GM18520 (cell line): ENCODE measurements around the gene SOX11.

ENCODE experiments used
- ATAC-seq: cut with Tn5 transposase; IDR thresholded peaks from one replicate; pipeline ENCODE4 v1.9.1; 2021; ENCODE audit not compliant: unreplicated experiment

SOX11 gene

DNA sequence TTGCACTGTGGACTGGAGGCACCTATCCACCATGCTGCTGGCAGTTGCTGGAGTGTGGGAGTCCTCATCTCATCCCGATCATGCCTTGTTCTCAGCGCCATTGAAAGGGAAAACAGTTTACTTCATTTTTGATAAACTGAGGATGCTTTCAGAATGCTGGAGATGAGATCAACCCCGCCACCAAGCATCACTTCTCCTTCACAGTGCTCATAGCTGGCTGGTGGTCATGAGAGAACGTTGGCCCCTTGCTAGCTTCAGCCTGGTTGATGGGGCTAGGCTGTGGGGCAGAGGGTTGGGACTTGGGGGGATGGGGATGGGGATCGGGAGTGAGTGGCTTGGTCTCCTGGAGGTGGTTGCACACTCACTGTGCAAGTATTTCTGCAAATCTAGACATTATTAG lies 30.1 kb downstream of the SOX11 start:
- ATAC-seq: no peak

DNA sequence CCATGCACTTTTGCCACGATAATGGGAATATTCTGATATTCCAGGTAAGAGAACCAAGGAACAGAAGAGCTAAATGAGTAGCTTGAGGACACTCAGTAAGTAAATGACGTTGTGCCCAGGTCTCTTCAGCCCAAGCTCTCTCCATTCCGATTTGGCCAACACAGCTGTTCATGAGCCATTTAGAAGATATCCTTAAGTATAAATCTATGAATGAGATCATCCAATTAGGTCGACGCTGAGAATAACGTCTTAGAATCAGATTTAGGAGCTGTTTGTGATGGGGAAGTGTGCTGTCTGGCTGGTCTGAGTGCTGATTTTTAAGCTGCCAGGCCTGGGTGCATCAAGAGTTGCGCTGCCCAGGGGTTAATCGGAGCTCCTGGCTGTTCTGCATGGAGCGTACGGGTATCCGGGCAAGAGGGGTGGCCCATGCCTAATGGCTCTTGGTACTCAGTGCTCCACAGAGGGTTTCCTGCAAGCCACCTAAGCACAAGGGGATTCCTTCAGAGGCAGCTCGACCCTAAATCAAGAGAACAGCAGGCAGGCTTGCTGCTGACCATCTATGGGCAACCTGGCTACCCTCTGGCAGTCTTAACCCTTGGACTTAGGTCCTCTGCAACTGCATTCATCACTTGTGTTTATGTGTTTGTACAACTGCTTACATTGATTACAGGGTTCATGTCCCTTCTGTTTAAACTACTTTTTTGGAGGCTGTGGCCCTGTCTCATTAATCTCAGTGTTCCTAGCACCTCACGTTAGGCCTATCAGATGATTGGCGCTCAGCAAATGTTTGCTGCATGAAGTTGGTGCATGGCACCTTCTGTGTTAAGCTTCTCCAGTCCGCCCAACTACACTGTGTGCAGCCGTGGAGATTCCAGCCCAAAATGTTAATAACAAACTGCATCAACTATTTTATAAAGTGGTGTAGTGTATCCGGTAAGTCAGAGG lies 31.9 kb downstream of the SOX11 start:
- no peak for ATAC-seq

DNA sequence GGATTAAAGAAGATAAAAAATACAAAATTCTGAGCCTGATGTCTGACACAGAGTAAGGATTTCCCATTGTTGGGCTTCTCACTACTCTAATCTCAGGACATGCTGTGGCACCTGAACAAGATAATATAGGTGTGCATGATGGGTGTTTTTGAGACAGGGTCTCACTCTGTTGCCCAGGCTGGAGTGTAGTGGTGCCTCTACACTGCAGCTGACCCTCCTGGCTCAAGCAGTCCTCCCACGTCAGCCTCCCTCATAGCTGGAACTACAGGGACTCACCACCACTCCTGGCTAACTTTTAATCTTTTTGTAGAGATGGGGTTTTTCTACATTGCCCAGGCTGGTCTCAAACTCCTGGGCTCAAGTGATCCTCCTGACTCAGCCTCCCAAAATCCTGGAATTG lies 32.9 kb downstream of the SOX11 start:
- no peak for ATAC-seq

DNA sequence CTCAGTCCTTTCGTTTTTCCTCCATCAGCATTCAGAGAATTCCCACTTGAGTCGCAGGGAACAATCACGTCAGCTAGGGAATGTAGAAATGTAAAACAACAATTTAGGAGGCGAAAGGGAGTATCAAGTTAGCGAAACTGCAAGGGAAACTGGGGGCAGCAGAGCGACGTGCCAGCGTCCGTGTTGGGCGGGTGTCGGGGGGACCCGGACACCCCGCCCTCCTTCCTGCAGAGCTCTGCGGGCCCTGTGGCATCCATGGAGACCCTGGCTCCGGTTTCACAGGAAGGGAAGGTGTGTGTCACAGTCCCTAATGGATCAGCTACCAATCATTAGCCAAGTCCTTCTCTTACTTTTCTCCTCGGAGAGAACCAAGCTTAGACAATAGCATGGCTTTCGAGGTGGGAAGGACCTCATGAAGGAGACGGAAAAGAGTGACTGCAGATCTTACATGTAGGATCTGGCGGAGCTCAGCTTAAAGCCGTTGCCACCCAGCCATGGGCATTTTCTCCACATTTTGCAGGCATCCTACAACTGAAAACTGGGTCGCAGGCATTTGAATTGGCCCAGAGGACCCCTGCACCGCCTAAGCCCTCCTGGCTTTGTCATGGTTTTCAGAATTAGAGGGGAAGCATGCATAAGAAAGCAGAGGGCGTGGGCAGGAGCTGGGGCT lies 33.7 kb downstream of the SOX11 start:
- no peak for ATAC-seq

DNA sequence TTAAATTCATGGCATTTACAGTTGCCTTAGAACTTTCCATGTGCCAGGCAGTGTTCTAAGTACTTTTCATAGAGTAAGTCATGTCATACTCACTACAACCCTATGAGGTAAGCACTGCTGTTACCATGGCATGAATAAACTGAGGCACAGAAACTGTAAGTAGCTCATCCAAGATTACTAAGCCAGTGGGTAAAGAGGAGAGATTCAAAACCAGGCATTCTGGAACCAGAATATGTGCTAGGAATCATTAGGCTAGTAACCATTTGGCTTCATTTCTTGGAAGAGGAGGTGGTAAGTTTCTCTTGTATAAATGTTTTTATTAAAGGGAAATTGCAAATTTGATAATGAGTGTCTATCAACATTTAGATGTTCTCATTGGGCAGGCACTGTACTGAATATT lies 35.1 kb downstream of the SOX11 start:
- ATAC-seq: no peak

DNA sequence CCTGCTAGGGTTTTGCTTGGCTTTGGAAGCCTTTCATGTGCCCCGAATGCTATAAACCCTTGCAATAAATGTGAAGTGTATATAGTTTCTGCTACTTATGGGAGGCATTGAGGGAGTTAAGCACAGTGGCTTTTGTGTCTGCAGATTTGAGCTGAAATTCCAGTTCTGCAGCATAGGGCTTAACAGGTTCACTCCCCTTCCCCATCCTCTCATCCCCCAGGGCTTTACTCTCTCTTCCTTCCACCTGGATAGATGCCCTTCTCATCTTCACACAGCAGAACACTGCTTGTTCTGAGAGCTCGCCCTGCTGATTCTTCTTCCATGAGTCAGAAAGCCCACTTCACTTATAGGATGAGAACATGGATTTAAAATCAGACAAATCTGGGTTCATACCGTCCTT lies 37.2 kb downstream of the SOX11 start:
- no peak for ATAC-seq

DNA sequence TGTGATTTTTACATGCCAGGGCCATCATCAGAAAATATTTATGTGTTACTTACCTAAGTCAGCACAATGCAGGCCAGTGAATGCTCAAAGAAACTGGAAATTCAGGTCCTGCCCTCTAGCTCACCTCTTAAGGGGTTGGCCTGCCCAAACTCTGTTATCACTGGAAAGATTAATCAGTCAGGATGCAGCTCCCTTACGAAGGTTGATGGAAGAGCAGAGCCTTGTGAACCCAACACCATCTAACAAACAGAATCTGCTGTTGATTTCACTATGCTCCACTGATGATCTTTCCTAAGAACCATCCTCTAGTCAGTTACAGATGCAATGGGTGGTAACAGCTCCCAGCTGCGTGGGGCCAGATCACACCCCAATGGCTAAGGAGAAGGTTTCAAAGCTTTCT lies 38.2 kb downstream of the SOX11 start:
- ATAC-seq: no peak

DNA sequence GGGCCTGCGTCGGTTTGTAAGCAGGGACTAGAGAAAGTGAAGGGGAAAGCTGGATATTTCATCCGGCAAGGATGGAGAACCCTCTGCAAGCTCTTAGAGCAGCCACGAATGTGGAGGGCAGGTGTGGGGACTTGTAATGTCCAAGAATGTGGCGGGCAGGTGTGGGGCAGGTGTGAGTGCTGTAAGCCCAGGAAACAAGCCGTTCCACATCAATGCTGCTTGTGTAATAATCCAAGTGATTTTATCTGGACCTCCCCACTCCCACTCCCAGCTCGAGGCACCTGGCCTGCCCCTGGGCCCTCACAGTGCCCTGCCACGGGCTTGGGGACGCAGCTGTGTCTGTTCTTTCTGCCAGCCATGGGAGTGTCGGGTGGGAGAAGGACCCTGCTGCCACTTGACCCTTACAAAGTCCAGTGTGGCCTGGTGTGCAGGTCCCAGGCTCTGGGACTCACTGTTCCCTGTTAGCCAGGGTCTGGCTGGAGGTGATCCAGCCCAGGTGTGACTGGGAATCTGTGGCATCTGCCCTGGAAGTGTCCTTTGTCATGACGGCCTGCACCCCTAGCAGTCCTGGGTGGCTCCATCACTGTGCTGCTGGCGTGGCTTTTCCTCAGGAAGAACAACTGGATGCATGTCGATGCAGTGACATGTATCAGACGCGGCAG lies 42.8 kb downstream of the SOX11 start:
- no peak for ATAC-seq

DNA sequence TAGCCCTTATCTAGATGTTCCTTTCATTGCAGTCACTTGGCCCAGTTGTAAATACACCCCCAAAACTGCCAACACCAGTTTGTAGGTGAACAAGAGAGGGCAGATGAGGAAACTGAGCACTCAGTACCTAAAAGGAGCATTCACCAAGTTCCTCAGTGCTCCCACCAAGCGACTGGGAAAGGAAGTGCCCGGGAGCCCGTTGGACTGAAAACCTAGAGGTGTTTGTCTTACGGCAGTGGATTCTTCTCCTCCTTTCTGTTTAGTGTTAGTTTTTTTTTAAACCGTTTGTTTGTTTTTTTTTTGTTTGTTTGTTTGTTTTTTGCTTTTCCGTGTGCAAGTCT lies 43.3 kb downstream of the SOX11 start:
- ATAC-seq: no peak

DNA sequence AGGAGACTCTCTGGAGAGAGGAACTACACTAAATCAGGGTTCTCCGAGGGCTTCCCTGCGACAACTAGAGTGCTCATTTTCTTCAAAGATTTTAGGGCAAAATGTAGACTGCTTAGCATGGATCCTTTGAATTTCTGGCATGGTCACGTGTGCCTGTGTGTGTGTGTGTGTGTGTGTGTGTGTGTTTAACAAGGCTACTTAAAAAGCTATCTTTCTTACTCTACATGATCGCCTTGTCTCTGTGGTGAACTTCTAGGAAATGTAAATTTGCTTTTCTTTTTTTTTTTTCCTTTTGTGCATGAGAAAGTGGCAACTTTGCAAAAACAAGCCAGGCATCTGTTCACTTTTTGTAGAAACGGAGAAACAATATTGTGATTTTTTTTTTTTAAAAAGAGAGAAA lies 43.9 kb downstream of the SOX11 start:
- ATAC-seq: no peak

DNA sequence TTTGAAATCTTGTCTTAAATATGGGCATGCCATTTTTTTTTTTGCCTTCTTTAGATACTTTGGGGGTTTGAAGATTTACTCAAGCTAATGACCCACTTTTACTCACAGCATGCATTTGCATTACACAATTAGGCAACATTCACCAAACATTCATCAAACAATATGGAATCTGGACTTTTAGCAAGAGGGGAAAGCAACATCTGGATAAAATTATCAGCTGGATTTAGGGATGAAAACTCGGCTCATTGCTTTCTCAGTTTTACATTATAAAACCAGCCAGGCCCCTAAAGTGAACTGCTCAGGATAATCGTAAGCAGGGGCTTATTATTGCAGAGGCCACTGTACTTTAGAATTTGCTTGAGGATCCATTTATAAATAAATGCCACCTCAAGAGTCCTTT lies 44.7 kb downstream of the SOX11 start:
- no peak for ATAC-seq

DNA sequence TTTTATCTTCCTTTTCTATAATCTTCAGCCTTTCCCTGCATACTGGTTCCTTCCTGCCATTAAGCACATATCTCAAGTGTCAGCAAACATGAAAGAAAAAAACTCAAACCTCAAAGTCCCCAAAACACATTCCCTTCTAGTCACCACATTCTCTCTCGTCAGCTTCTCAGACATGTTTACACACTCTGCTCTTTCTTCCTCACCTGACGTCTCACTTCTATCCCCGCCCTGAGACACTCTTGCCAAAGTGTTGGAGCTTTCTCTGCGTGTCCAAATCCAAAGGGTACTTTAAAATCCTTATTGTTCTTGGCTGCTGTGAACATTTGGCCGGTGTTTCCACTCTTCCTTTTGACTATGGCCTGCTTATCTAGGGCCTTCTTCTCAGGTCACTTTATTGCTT lies 47.9 kb downstream of the SOX11 start:
- ATAC-seq: no peak

DNA sequence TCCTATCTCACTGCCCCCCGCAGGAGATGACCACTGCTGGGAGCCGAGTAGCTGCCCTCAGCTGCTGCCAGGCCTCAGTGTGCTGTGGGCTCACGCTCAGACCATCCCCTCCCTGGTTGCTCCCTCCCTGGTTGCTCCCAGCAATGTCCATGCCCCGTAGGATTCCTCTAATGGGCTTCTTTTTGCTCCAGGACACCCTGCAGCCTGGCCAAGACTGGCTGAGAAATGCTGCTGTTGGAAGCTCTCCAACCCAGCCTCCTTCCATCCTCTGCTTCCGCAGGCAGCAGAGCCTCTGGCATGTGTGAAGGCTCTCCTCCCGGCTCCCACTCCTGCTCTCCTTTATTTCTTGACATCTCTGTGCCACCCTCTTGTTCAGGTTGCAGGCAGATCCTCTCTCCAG lies 48.6 kb downstream of the SOX11 start:
- ATAC-seq: no peak

DNA sequence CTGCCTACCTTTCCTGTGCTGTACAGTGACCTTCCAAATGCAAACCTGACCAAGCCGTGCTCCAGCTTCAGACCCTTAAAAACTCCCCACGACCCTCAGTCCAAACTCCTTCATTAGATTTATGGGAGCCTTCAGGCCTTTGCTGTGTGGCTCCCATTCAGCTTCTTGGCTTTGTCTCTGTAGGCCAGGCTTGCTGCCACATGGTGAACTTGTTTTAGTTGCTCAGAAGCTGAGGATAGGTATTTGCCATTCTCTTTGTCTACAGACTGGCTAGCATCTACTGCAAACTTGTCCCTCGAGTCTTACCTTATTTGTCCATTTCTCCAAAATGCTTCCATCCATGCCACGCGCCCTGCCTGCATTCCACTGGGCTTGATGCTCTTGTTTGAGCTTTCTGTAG lies 49.1 kb downstream of the SOX11 start:
- no peak for ATAC-seq

DNA sequence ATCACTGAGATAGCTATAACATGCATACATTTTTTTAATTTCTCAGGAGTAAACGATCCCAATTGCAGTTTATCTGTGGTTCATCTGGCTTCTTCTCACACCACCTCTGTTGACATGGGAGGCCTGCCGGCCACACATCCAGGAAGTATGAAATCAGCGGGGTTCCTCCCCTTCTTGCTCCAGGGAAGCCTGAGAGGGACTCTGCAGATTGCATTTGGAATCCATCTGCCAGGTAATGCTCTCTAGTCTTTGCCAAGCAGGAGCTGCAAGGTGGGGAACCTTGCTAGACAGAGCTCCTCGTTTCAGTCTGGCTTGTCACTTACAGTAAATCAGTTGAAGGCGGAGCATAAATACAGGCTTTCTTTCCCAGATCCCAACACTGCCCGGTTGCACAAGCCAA lies 49.9 kb downstream of the SOX11 start:
- ATAC-seq: no peak

DNA sequence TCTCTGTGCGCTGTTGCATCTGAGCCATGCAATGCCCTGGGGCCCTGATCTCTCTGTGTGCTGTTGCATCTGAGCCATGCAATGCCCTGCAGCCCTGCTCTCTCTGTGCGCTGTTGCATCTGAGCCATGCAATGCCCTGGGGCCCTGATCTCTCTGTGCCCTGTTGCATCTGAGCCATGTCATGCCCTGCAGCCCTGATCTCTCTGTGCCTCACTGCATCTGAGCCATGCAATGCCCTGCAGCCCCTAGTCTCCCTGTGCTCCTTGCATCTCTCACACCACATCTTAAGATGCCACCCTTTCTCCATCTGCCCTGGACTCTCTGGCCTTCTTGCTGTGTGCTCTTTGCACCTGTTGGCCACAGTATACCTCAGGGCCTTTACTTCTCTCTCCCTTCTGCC lies 56.2 kb downstream of the SOX11 start:
- no peak for ATAC-seq

DNA sequence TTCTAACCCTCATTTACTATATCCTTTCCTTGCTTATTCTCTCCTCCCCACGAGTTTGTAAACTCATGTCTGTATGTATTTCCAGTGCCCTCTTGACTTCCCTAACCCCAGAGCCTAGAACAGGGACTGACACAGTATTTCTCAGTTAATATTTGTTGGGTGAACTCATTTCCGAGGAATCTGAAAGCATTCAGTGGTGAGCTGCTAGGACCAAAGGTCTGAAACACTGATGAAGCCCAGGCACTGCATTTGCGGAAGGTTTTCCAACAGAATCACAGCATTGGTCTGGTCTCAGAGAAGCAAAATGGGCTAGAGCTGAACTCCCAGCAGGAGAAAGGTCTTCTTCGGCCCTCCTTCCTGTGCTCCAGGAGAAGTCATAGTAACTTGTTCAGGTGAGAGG lies 56.8 kb downstream of the SOX11 start:
- ATAC-seq: no peak

DNA sequence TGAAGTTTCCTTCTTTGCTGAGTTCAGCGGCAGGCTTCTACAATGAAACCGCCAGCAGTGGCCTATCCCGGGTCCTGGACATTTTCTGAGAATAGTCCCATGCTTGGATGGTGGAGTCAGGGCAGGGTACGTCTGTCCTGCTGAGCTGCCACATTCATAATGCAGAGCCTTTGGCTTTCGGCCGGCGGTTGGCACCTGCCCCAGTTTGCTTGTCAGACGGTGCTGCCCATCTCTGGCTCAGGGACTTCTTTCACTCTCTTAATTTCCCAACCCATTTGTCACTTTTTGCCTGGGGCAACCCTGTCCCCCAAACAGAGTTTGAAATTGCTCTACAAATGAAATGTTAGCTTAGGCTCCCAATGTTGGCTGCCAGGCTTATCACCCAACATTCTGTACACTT lies 57.2 kb downstream of the SOX11 start:
- no peak for ATAC-seq
